ENCODE results near the gene NT5DC3. TPM values are rescaled to one million over a fixed set of nuclear protein-coding genes. Genes with fewer than 3 reads are reported as not detected.

Gene NT5DC3
- total and polyA plus RNA-seq, 2 experiments from 2014 or later, result 2.8 to 6.3 TPM

- TF ChIP-seq, protein P1, sequence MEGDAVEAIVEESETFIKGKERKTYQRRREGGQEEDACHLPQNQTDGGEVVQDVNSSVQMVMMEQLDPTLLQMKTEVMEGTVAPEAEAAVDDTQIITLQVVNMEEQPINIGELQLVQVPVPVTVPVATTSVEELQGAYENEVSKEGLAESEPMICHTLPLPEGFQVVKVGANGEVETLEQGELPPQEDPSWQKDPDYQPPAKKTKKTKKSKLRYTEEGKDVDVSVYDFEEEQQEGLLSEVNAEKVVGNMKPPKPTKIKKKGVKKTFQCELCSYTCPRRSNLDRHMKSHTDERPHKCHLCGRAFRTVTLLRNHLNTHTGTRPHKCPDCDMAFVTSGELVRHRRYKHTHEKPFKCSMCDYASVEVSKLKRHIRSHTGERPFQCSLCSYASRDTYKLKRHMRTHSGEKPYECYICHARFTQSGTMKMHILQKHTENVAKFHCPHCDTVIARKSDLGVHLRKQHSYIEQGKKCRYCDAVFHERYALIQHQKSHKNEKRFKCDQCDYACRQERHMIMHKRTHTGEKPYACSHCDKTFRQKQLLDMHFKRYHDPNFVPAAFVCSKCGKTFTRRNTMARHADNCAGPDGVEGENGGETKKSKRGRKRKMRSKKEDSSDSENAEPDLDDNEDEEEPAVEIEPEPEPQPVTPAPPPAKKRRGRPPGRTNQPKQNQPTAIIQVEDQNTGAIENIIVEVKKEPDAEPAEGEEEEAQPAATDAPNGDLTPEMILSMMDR (IDR thresholded peaks at IDR 0.05; ENCODE audit: poor library complexity), result no peak
- TF ChIP-seq EZH2 (IDR thresholded peaks at IDR 0.05; ENCODE audit: borderline replicate concordance), result no peak
- 93% methylated on average over 1 of the region's 1 CpG for WGBS (ENCODE audit: low lambda C conversion rate, missing lambda C conversion rate)
Measured at GRCh38 chr12:103731539-103731938, 109.5 kb downstream of the NT5DC3 start.

DNA sequence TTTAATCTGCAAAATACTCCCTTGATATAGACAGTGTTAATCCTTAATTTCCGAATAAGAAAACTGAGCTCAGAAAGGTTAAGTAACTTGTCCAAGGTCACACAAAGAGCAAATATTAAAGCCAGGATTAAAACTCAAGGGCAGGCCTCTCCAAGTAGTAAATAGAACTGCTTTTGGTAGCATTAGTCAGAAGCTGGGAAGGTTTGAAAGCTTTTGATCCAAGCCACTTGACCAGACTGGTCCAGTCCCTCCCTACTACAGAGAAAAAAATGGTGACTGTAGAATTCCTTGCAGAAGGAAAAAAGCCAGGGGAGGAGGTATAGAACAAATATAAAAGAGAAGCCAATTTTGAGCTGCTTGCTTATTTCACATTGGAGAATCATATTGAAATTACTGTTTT lies 111.5 kb downstream of the NT5DC3 start:
- Histone ChIP-seq H3K9me3 (ENCODE audit: low read depth) (no peaks in the 10 kb centered on the region), H3K27me3 (no peaks in the 10 kb centered on the region), H3K27ac (no peak overlapping the region), H4K20me1 (ENCODE audit: insufficient read depth, poor library complexity, severe bottlenecking) (no peaks in the 10 kb centered on the region), H3K36me3 (replicated peaks; ENCODE audit: insufficient read depth, low read depth) (no peaks in the 10 kb centered on the region), H3K79me2 (no peaks in the 10 kb centered on the region), H3K4me1 (ENCODE audit: insufficient read depth) (no peaks in the 10 kb centered on the region), H3K4me2 (no peak overlapping the region), H2AFZ (no peak overlapping the region), H3K4me3 (no peak overlapping the region), H3K9me2 (replicated peaks; ENCODE audit: insufficient read depth) (no peaks in the 10 kb centered on the region)
- WGBS (ENCODE audit: low lambda C conversion rate, missing lambda C conversion rate), result 94% methylated on average over 1 of the region's 1 CpG
- no peak for TF ChIP-seq EZH2phosphoT487 (IDR thresholded peaks at IDR 0.05; ENCODE audit: low read depth, severe bottlenecking, unreplicated experiment)
- TF ChIP-seq EZH2 (IDR thresholded peaks at IDR 0.05; ENCODE audit: borderline replicate concordance), result no peak
- TF ChIP-seq, protein P1 (IDR thresholded peaks at IDR 0.05; ENCODE audit: poor library complexity), result no peak
- DNase-seq (ENCODE audit: low spot score), result no peak

More at GRCh38 chr12:103731539-103731938, 109.5 kb downstream of the NT5DC3 start:
- Histone ChIP-seq H4K20me1 (ENCODE audit: insufficient read depth, poor library complexity, severe bottlenecking) (no peaks in the 10 kb centered on the region), H3K36me3 (replicated peaks; ENCODE audit: insufficient read depth, low read depth) (no peaks in the 10 kb centered on the region), H3K9me2 (replicated peaks; ENCODE audit: insufficient read depth) (no peaks in the 10 kb centered on the region), H3K27ac (no peak overlapping the region), H3K9me3 (ENCODE audit: low read depth) (no peaks in the 10 kb centered on the region), H3K27me3 (no peaks in the 10 kb centered on the region), H3K4me3 (no peak overlapping the region), H3K4me1 (ENCODE audit: insufficient read depth) (no peaks in the 10 kb centered on the region), H2AFZ (no peak overlapping the region), H3K79me2 (no peaks in the 10 kb centered on the region), H3K4me2 (no peak overlapping the region)
- no peak for DNase-seq (ENCODE audit: low spot score)

- Histone ChIP-seq H3K4me1 (ENCODE audit: insufficient read depth) (no peaks in the 10 kb centered on the region), H3K27ac (no peak overlapping the region), H3K4me3 (no peak overlapping the region), H3K36me3 (replicated peaks; ENCODE audit: insufficient read depth, low read depth) (no peaks in the 10 kb centered on the region), H2AFZ (no peak overlapping the region), H3K9me3 (ENCODE audit: low read depth) (no peaks in the 10 kb centered on the region), H3K79me2 (no peaks in the 10 kb centered on the region), H3K9me2 (replicated peaks; ENCODE audit: insufficient read depth) (no peaks in the 10 kb centered on the region), H4K20me1 (ENCODE audit: insufficient read depth, poor library complexity, severe bottlenecking) (no peaks in the 10 kb centered on the region), H3K4me2 (no peak overlapping the region), H3K27me3 (no peaks in the 10 kb centered on the region)
- 87% methylated on average over 4 of the region's 4 CpGs for WGBS (ENCODE audit: low lambda C conversion rate, missing lambda C conversion rate)
- no peak for DNase-seq (ENCODE audit: low spot score)
- TF ChIP-seq EZH2phosphoT487 (IDR thresholded peaks at IDR 0.05; ENCODE audit: low read depth, severe bottlenecking, unreplicated experiment), result no peak
- TF ChIP-seq, protein P1 (IDR thresholded peaks at IDR 0.05; ENCODE audit: poor library complexity), result no peak
- no peak for TF ChIP-seq EZH2 (IDR thresholded peaks at IDR 0.05; ENCODE audit: borderline replicate concordance)
Measured at GRCh38 chr12:103728323-103728722, 112.7 kb downstream of the NT5DC3 start.

DNA sequence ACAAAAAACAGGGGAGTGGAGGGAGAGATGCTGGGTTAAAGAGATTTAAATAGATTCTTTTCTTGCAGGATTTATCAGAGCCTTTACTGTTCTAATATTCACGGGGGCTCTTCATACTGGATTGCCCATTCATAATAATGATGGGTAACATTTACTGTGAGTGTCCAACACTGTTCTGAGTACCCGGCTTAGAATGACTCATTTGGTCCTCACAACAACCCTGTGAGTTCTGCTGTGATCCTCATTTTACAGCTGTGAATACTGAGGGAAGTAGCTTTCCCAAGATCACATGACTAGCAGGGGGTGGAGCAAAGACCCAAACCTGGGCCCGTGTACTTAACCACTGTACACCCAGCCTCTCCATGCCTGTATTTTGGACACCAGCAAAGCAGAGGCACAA lies 113.4 kb downstream of the NT5DC3 start:
- H3K9me2 ChIP-seq (replicated peaks; ENCODE audit: insufficient read depth), result no peaks in the 10 kb centered on the region
- H3K27ac ChIP-seq, result no peak overlapping the region
- no peaks in the 10 kb centered on the region for H4K20me1 ChIP-seq (ENCODE audit: insufficient read depth, poor library complexity, severe bottlenecking)
- no peak overlapping the region for H3K4me3 ChIP-seq
- no peaks in the 10 kb centered on the region for H3K4me1 ChIP-seq (ENCODE audit: insufficient read depth)
- H3K36me3 ChIP-seq (replicated peaks; ENCODE audit: insufficient read depth, low read depth), result no peaks in the 10 kb centered on the region
- H3K79me2 ChIP-seq, result no peaks in the 10 kb centered on the region
- TF ChIP-seq, protein P1 (IDR thresholded peaks at IDR 0.05; ENCODE audit: poor library complexity), result no peak
- no peak for TF ChIP-seq EZH2 (IDR thresholded peaks at IDR 0.05; ENCODE audit: borderline replicate concordance)
- TF ChIP-seq EZH2phosphoT487 (IDR thresholded peaks at IDR 0.05; ENCODE audit: low read depth, severe bottlenecking, unreplicated experiment), result no peak
- no peak overlapping the region for H2AFZ ChIP-seq
- H3K27me3 ChIP-seq, result no peaks in the 10 kb centered on the region
- H3K9me3 ChIP-seq (ENCODE audit: low read depth), result no peaks in the 10 kb centered on the region
- H3K4me2 ChIP-seq, result no peak overlapping the region
- DNase-seq (ENCODE audit: low spot score), result no peak
- WGBS (ENCODE audit: low lambda C conversion rate, missing lambda C conversion rate), result 70% methylated on average over 3 of the region's 3 CpGs

Measured in hepatocyte (in vitro differentiated cells).